ENCODE results near the gene GCNT2. TPM values are rescaled to one million over a fixed set of nuclear protein-coding genes. Genes with fewer than 3 reads are reported as not detected.

Gene GCNT2
- total RNA-seq, 4 donors from 2014 or later, result 15.8 to 23.2 (median 19.4) TPM

GRCh38 chr6:10586302-10586701, 65.2 kb downstream of the GCNT2 start:
- intact Hi-C loops (cut with DNase I), result no loop called here
- peak overlapping the region in 3 of 4 donors; percentile 39 to 66 (median 64) for H3K27ac ChIP-seq (replicated peaks in 1 of 4)
- no peaks in the 10 kb centered on the region for H3K9me3 ChIP-seq
- 60% methylated on average over 5 of the region's 5 CpGs for WGBS
- no peak for DNase-seq (ENCODE audit: extremely low spot score)
- TF ChIP-seq EP300 (IDR thresholded peaks at IDR 0.05) (no peak), CTCF (IDR thresholded peaks at IDR 0.05) (no peak), POLR2AphosphoS5 (IDR thresholded peaks at IDR 0.05) (no peak), POLR2A (IDR thresholded peaks at IDR 0.05; ENCODE audit: low read depth) (no peak)
- H3K4me3 ChIP-seq, result peak overlapping the region; percentile 37 to 49 (median 42)
- H3K36me3 ChIP-seq, result no peaks in the 10 kb centered on the region
- no peaks in the 10 kb centered on the region for H3K27me3 ChIP-seq
- H3K4me1 ChIP-seq, result peaks cover 12 to 75% (median 60%) of the 10 kb centered on the region in 4 donors

GRCh38 chr6:10587656-10588406, 66.7 kb downstream of the GCNT2 start:
- peak overlapping the region in 2 of 4 donors; percentile 23 to 26 for H3K27ac ChIP-seq (replicated peaks in 1 of 4)

GRCh38 chr6:10588562-10589428, 67.6 kb downstream of the GCNT2 start:
- no peak for TF ChIP-seq POLR2AphosphoS5 (IDR thresholded peaks at IDR 0.05)
- TF ChIP-seq CTCF (IDR thresholded peaks at IDR 0.05), result no peak
- TF ChIP-seq EP300 (IDR thresholded peaks at IDR 0.05), result no peak
- TF ChIP-seq POLR2A (IDR thresholded peaks at IDR 0.05; ENCODE audit: low read depth), result no peak
- Histone ChIP-seq H3K4me3 (peak overlapping the region; percentile 9 to 46 (median 26)), H3K4me1 (peaks cover 5 to 55% (median 46%) of the 10 kb centered on the region in 4 donors), H3K27ac (replicated peaks in 1 of 4) (no peak overlapping the region), H3K36me3 (no peaks in the 10 kb centered on the region), H3K9me3 (no peaks in the 10 kb centered on the region), H3K27me3 (no peaks in the 10 kb centered on the region)
- WGBS, result 93% methylated on average over 7 of the region's 7 CpGs
- intact Hi-C loops (cut with DNase I), result no loop called here
- no peak for DNase-seq (ENCODE audit: extremely low spot score)

More at GRCh38 chr6:10587656-10588406, 66.7 kb downstream of the GCNT2 start:
- intact Hi-C loops (cut with DNase I), result no loop called here
- 60% methylated on average over 14 of the region's 14 CpGs for WGBS
- DNase-seq (ENCODE audit: extremely low spot score), result no peak
- Histone ChIP-seq H3K9me3 (no peaks in the 10 kb centered on the region), H3K4me3 (peak overlapping the region; percentile 12 to 46 (median 26)), H3K36me3 (no peaks in the 10 kb centered on the region), H3K4me1 (peaks cover 12 to 64% (median 55%) of the 10 kb centered on the region in 4 donors), H3K27me3 (no peaks in the 10 kb centered on the region)
- no peak for TF ChIP-seq EP300 (IDR thresholded peaks at IDR 0.05)
- no peak for TF ChIP-seq POLR2AphosphoS5 (IDR thresholded peaks at IDR 0.05)
- no peak for TF ChIP-seq POLR2A (IDR thresholded peaks at IDR 0.05; ENCODE audit: low read depth)
- no peak for TF ChIP-seq CTCF (IDR thresholded peaks at IDR 0.05)

- TF ChIP-seq EP300 (IDR thresholded peaks at IDR 0.05), result no peak
- TF ChIP-seq POLR2AphosphoS5 (IDR thresholded peaks at IDR 0.05), result no peak
- TF ChIP-seq POLR2A (IDR thresholded peaks at IDR 0.05; ENCODE audit: low read depth), result no peak
- TF ChIP-seq CTCF (IDR thresholded peaks at IDR 0.05), result no peak
- whole genome bisulfite sequencing, result 60% methylated on average over 2 of the region's 2 CpGs
These were observed 68.2 kb downstream of the GCNT2 start for GRCh38 chr6:10589429-10589727.

More at GRCh38 chr6:10589429-10589727, 68.2 kb downstream of the GCNT2 start:
- Histone ChIP-seq H3K4me3 (no peak overlapping the region), H3K27ac (replicated peaks in 1 of 4) (no peak overlapping the region), H3K36me3 (no peaks in the 10 kb centered on the region), H3K9me3 (no peaks in the 10 kb centered on the region), H3K4me1 (peaks cover 0 to 51% (median 43%) of the 10 kb centered on the region in 4 donors), H3K27me3 (no peaks in the 10 kb centered on the region)
- DNase-seq (ENCODE audit: extremely low spot score), result no peak
- intact Hi-C loops (cut with DNase I), result no loop called here
